ENCODE data around the gene POU4F3.

Gene POU4F3

GRCh38 chr5:146365618-146366017, 27.0 kb downstream of the POU4F3 start:
- no peak overlapping the region for H2AFZ ChIP-seq (ENCODE audit: low read depth, low read length)
- no peak overlapping the region for H3K27ac ChIP-seq (ENCODE audit: low read length)
- H3K79me2 ChIP-seq (ENCODE audit: low read length): no peaks in the 10 kb centered on the region
- H3K4me3 ChIP-seq (ENCODE audit: low read length): no peak overlapping the region
- no peaks in the 10 kb centered on the region for H3K27me3 ChIP-seq (ENCODE audit: low read depth, low read length)
- no peak overlapping the region for H3K4me2 ChIP-seq (ENCODE audit: low read length)
- no peaks in the 10 kb centered on the region for H4K20me1 ChIP-seq (ENCODE audit: insufficient read depth, low read length)
- TF ChIP-seq CTCF (IDR thresholded peaks at IDR 0.05; ENCODE audit: low read depth, low read length) (no peak), EZH2phosphoT487 (IDR thresholded peaks at IDR 0.05; ENCODE audit: low read depth) (no peak)
- no peak overlapping the region for H3K9ac ChIP-seq (ENCODE audit: low read length)
- H3K9me3 ChIP-seq (ENCODE audit: insufficient read depth, low read length): no peaks in the 10 kb centered on the region
- no peaks in the 10 kb centered on the region for H3K36me3 ChIP-seq (replicated peaks; ENCODE audit: low read depth, low read length)
- H3K4me1 ChIP-seq (ENCODE audit: low read length): no peaks in the 10 kb centered on the region

GRCh38 chr5:146366904-146367303, 28.3 kb downstream of the POU4F3 start:
- Histone ChIP-seq H3K4me3 (ENCODE audit: low read length) (no peak overlapping the region), H3K9me3 (ENCODE audit: insufficient read depth, low read length) (no peaks in the 10 kb centered on the region), H3K27me3 (ENCODE audit: low read depth, low read length) (no peaks in the 10 kb centered on the region), H3K4me2 (ENCODE audit: low read length) (no peak overlapping the region), H3K4me1 (ENCODE audit: low read length) (no peaks in the 10 kb centered on the region), H3K36me3 (replicated peaks; ENCODE audit: low read depth, low read length) (no peaks in the 10 kb centered on the region), H4K20me1 (ENCODE audit: insufficient read depth, low read length) (no peaks in the 10 kb centered on the region), H2AFZ (ENCODE audit: low read depth, low read length) (no peak overlapping the region), H3K9ac (ENCODE audit: low read length) (no peak overlapping the region), H3K79me2 (ENCODE audit: low read length) (no peaks in the 10 kb centered on the region), H3K27ac (ENCODE audit: low read length) (no peak overlapping the region)
- no peak for TF ChIP-seq CTCF (IDR thresholded peaks at IDR 0.05; ENCODE audit: low read depth, low read length)
- no peak for TF ChIP-seq EZH2phosphoT487 (IDR thresholded peaks at IDR 0.05; ENCODE audit: low read depth)

GRCh38 chr5:146368137-146368536, 29.5 kb downstream of the POU4F3 start:
- Histone ChIP-seq H3K36me3 (replicated peaks; ENCODE audit: low read depth, low read length) (no peaks in the 10 kb centered on the region), H3K4me3 (ENCODE audit: low read length) (no peak overlapping the region), H3K9me3 (ENCODE audit: insufficient read depth, low read length) (no peaks in the 10 kb centered on the region), H3K4me1 (ENCODE audit: low read length) (no peaks in the 10 kb centered on the region), H3K9ac (ENCODE audit: low read length) (no peak overlapping the region), H3K79me2 (ENCODE audit: low read length) (no peaks in the 10 kb centered on the region), H3K27ac (ENCODE audit: low read length) (no peak overlapping the region), H3K4me2 (ENCODE audit: low read length) (no peak overlapping the region), H4K20me1 (ENCODE audit: insufficient read depth, low read length) (no peaks in the 10 kb centered on the region), H3K27me3 (ENCODE audit: low read depth, low read length) (no peaks in the 10 kb centered on the region), H2AFZ (ENCODE audit: low read depth, low read length) (no peak overlapping the region)
- TF ChIP-seq EZH2phosphoT487 (IDR thresholded peaks at IDR 0.05; ENCODE audit: low read depth) (no peak), CTCF (IDR thresholded peaks at IDR 0.05; ENCODE audit: low read depth, low read length) (no peak)

- H3K9me3 ChIP-seq (ENCODE audit: insufficient read depth, low read length): no peaks in the 10 kb centered on the region
- no peaks in the 10 kb centered on the region for H3K36me3 ChIP-seq (replicated peaks; ENCODE audit: low read depth, low read length)
- no peak overlapping the region for H3K27ac ChIP-seq (ENCODE audit: low read length)
- no peak overlapping the region for H3K9ac ChIP-seq (ENCODE audit: low read length)
- H3K4me1 ChIP-seq (ENCODE audit: low read length): no peaks in the 10 kb centered on the region
- no peaks in the 10 kb centered on the region for H3K27me3 ChIP-seq (ENCODE audit: low read depth, low read length)
- H3K4me2 ChIP-seq (ENCODE audit: low read length): no peak overlapping the region
- no peaks in the 10 kb centered on the region for H4K20me1 ChIP-seq (ENCODE audit: insufficient read depth, low read length)
- H3K79me2 ChIP-seq (ENCODE audit: low read length): no peaks in the 10 kb centered on the region
- H3K4me3 ChIP-seq (ENCODE audit: low read length): no peak overlapping the region
- TF ChIP-seq CTCF (IDR thresholded peaks at IDR 0.05; ENCODE audit: low read depth, low read length) (no peak), EZH2phosphoT487 (IDR thresholded peaks at IDR 0.05; ENCODE audit: low read depth) (no peak)
- no peak overlapping the region for H2AFZ ChIP-seq (ENCODE audit: low read depth, low read length)
Measured at GRCh38 chr5:146369691-146370090, 31.1 kb downstream of the POU4F3 start.
